ENCODE measurements around the gene APOD. TPM values are rescaled to one million over a fixed set of nuclear protein-coding genes. Genes with fewer than 3 reads are reported as not detected.
A peak's percentile ranks its signal among the peaks of the same experiment; 100 is the strongest.
"Not testable (repeated sequence)": the region's sequence is repeated elsewhere in the genome, so short reads cannot be mapped to it uniquely, and the experiment has no call there.

APOD gene
- total and polyA plus RNA-seq, 2 donors from 2014 or later, result 12.9 to 24.4 TPM

- FAIRE-seq, result not testable (repeated sequence)
Measured at GRCh38 chr3:195629682-195630081, 45.9 kb upstream of the APOD start.

GRCh38 chr3:195628386-195628920 is 44.7 kb upstream of the APOD start:
- H3K4me3 ChIP-seq (ENCODE audit: low read length in 3 of 3); H3K27me3 ChIP-seq (ENCODE audit: control insufficient read depth, insufficient read depth, low read length); FAIRE-seq; H3K9me3 ChIP-seq (ENCODE audit: control insufficient read depth in 2 of 3, insufficient read depth in 1 of 3, low read length in 3 of 3); intact Hi-C loops (cut with DNase I); H3K36me3 ChIP-seq (ENCODE audit: control insufficient read depth in 2 of 3, insufficient read depth in 3 of 3, low read length in 3 of 3); H3K4me1 ChIP-seq (ENCODE audit: control insufficient read depth in 2 of 3, insufficient read depth in 2 of 3, low read depth in 1 of 3, low read length in 3 of 3); H3K27ac ChIP-seq (ENCODE audit: low read depth in 2 of 2, low read length in 2 of 2); H3K9ac ChIP-seq (ENCODE audit: low read length in 3 of 3): not testable (repeated sequence)
- DNase-seq, result peak in 1 of 5 donors; percentile 59

More at GRCh38 chr3:195629682-195630081, 45.9 kb upstream of the APOD start:
- H3K9me3 ChIP-seq (ENCODE audit: control insufficient read depth in 2 of 3, insufficient read depth in 1 of 3, low read length in 3 of 3); H3K27ac ChIP-seq (ENCODE audit: low read depth in 2 of 2, low read length in 2 of 2); H3K27me3 ChIP-seq (ENCODE audit: control insufficient read depth, insufficient read depth, low read length); DNase-seq; H3K9ac ChIP-seq (ENCODE audit: low read length in 3 of 3); H3K4me3 ChIP-seq (ENCODE audit: low read length in 3 of 3); H3K4me1 ChIP-seq (ENCODE audit: control insufficient read depth in 2 of 3, insufficient read depth in 2 of 3, low read depth in 1 of 3, low read length in 3 of 3); intact Hi-C loops (cut with DNase I); H3K36me3 ChIP-seq (ENCODE audit: control insufficient read depth in 2 of 3, insufficient read depth in 3 of 3, low read length in 3 of 3): not testable (repeated sequence)

- intact Hi-C loops (cut with DNase I); H3K9me3 ChIP-seq (ENCODE audit: control insufficient read depth in 2 of 3, insufficient read depth in 1 of 3, low read length in 3 of 3); H3K27ac ChIP-seq (ENCODE audit: low read depth in 2 of 2, low read length in 2 of 2); H3K27me3 ChIP-seq (ENCODE audit: control insufficient read depth, insufficient read depth, low read length); H3K4me1 ChIP-seq (ENCODE audit: control insufficient read depth in 2 of 3, insufficient read depth in 2 of 3, low read depth in 1 of 3, low read length in 3 of 3); H3K36me3 ChIP-seq (ENCODE audit: control insufficient read depth in 2 of 3, insufficient read depth in 3 of 3, low read length in 3 of 3); H3K4me3 ChIP-seq (ENCODE audit: low read length in 3 of 3); FAIRE-seq; H3K9ac ChIP-seq (ENCODE audit: low read length in 3 of 3): not testable (repeated sequence)
- DNase-seq, result peak in 1 of 5 donors; percentile 60
Measured at GRCh38 chr3:195627515-195628385, 44.0 kb upstream of the APOD start.

- H3K9ac ChIP-seq (ENCODE audit: low read length in 3 of 3); H3K27ac ChIP-seq (ENCODE audit: low read depth in 2 of 2, low read length in 2 of 2); H3K4me3 ChIP-seq (ENCODE audit: low read length in 3 of 3); FAIRE-seq; intact Hi-C loops (cut with DNase I); H3K4me1 ChIP-seq (ENCODE audit: control insufficient read depth in 2 of 3, insufficient read depth in 2 of 3, low read depth in 1 of 3, low read length in 3 of 3); H3K36me3 ChIP-seq (ENCODE audit: control insufficient read depth in 2 of 3, insufficient read depth in 3 of 3, low read length in 3 of 3); H3K27me3 ChIP-seq (ENCODE audit: control insufficient read depth, insufficient read depth, low read length); H3K9me3 ChIP-seq (ENCODE audit: control insufficient read depth in 2 of 3, insufficient read depth in 1 of 3, low read length in 3 of 3): not testable (repeated sequence)
- peak in 1 of 5 donors; percentile 60 for DNase-seq
Measured at GRCh38 chr3:195624603-195625560, 41.1 kb upstream of the APOD start.

- H3K9me3 ChIP-seq (ENCODE audit: control insufficient read depth in 2 of 3, insufficient read depth in 1 of 3, low read length in 3 of 3); intact Hi-C loops (cut with DNase I); FAIRE-seq: not testable (repeated sequence)
Measured at GRCh38 chr3:195624171-195624570, 40.4 kb upstream of the APOD start.

GRCh38 chr3:195623217-195623965 is 39.7 kb upstream of the APOD start:
- intact Hi-C loops (cut with DNase I); H3K4me3 ChIP-seq (ENCODE audit: low read length in 3 of 3); H3K4me1 ChIP-seq (ENCODE audit: control insufficient read depth in 2 of 3, insufficient read depth in 2 of 3, low read depth in 1 of 3, low read length in 3 of 3); H3K9me3 ChIP-seq (ENCODE audit: control insufficient read depth in 2 of 3, insufficient read depth in 1 of 3, low read length in 3 of 3); FAIRE-seq; H3K27ac ChIP-seq (ENCODE audit: low read depth in 2 of 2, low read length in 2 of 2); H3K27me3 ChIP-seq (ENCODE audit: control insufficient read depth, insufficient read depth, low read length); H3K36me3 ChIP-seq (ENCODE audit: control insufficient read depth in 2 of 3, insufficient read depth in 3 of 3, low read length in 3 of 3); H3K9ac ChIP-seq (ENCODE audit: low read length in 3 of 3): not testable (repeated sequence)
- DNase-seq, result peak in 1 of 5 donors; percentile 43

More at GRCh38 chr3:195624171-195624570, 40.4 kb upstream of the APOD start:
- not testable (repeated sequence) for H3K27me3 ChIP-seq (ENCODE audit: control insufficient read depth, insufficient read depth, low read length); DNase-seq; H3K27ac ChIP-seq (ENCODE audit: low read depth in 2 of 2, low read length in 2 of 2); H3K9ac ChIP-seq (ENCODE audit: low read length in 3 of 3); H3K4me3 ChIP-seq (ENCODE audit: low read length in 3 of 3); H3K36me3 ChIP-seq (ENCODE audit: control insufficient read depth in 2 of 3, insufficient read depth in 3 of 3, low read length in 3 of 3); H3K4me1 ChIP-seq (ENCODE audit: control insufficient read depth in 2 of 3, insufficient read depth in 2 of 3, low read depth in 1 of 3, low read length in 3 of 3)

GRCh38 chr3:195622523-195623170 is 38.9 kb upstream of the APOD start:
- H3K27me3 ChIP-seq (ENCODE audit: control insufficient read depth, insufficient read depth, low read length); H3K36me3 ChIP-seq (ENCODE audit: control insufficient read depth in 2 of 3, insufficient read depth in 3 of 3, low read length in 3 of 3); H3K4me3 ChIP-seq (ENCODE audit: low read length in 3 of 3); intact Hi-C loops (cut with DNase I); H3K4me1 ChIP-seq (ENCODE audit: control insufficient read depth in 2 of 3, insufficient read depth in 2 of 3, low read depth in 1 of 3, low read length in 3 of 3); FAIRE-seq; H3K27ac ChIP-seq (ENCODE audit: low read depth in 2 of 2, low read length in 2 of 2); H3K9me3 ChIP-seq (ENCODE audit: control insufficient read depth in 2 of 3, insufficient read depth in 1 of 3, low read length in 3 of 3); H3K9ac ChIP-seq (ENCODE audit: low read length in 3 of 3): not testable (repeated sequence)
- peak in 1 of 5 donors; percentile 33 for DNase-seq

Data from kidney (tissue), 11 donors.